NCI-H510A treated with DMSO at 0.1 percent for 48 hours (cell line): ENCODE measurements around the gene TRIM64C.
"Not testable (repeated sequence)": the region's sequence is repeated elsewhere in the genome, so short reads cannot be mapped to it uniquely, and the experiment has no call there.

Source experiments
- DNase-seq: peaks from one replicate; lab custom pipeline; 2025; lab: John Stamatoyannopoulos, UW

Gene TRIM64C, protein sequence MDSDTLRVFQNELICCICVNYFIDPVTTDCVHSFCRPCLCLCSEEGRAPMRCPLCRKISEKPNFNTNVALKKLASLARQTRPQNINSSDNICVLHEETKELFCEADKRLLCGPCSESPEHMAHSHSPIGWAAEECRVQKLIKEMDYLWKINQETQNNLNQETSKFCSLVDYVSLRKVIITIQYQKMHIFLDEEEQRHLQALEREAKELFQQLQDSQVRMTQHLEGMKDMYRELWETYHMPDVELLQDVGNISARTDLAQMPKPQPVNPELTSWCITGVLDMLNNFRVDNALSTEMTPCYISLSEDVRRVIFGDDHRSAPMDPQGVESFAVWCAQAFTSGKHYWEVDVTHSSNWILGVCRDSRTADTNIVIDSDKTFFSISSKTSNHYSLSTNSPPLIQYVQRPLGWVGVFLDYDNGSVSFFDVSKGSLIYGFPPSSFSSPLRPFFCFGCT

DNA sequence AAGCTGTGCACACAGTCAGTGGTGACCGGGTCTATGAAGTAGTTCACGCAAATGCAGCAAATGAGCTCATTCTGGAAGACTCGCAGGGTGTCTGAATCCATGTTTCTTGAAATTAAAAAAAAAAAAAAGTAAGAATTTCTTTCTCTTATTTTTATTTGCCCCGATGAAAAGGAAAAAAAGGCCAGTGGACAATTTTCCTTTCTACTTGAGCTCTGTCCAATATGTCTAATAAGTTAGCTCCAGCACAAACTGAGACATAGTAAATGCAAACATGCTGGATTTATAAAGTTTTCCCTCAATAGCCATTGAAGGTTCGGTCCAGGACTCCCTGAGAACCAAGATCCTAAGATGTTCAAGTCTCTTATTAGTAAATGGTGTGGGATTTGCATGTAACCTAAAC, at the start of gene TRIM64C:
TSS of gene TRIM64C (minus strand) at position 101 of the 400 bp plus-strand sequence. CDS start at position 101, 0 bp downstream.
- DNase-seq, result not testable (repeated sequence)

DNA sequence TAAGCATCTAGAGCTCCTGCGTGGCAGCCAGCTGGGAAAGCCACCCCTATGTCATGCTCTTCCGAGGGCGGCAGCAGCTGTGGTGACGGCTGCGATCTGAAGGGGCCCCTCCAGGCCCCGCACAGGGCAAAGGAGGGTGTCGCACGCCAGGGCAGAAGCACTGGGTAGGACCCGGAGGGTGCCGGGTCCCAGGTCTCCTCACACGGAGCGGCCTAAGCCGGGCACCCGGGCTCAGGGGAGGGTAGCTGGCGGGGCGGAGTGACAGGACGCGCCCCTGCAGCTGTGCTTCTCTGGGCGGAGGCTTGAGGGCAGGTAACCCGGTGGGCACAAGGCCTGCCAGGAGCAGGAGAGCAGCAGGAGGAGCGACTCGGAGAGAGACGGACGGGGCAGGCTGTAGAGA, 43.4 kb upstream of the TRIM64C start:
- DNase-seq, result not testable (repeated sequence)

DNA sequence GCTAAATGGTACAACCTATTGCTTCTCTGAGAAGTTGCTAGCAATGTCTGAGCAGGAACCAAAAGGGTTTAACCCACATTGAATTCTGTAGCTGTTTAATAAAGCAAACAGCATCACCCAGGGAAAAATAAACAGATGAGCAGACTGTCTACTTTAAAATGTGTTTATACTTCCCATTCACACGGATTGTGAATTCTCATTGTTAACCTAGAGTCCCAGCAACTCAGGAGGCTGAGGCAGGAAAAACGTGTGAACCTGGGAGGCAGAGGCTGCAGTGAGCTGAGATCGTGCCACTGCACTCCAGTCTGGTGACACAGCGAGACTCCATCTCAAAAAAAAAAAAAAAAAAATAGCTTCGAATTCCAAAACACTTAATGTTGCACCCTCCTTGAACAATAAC, 11.0 kb upstream of the TRIM64C start:
- not testable (repeated sequence) for DNase-seq

DNA sequence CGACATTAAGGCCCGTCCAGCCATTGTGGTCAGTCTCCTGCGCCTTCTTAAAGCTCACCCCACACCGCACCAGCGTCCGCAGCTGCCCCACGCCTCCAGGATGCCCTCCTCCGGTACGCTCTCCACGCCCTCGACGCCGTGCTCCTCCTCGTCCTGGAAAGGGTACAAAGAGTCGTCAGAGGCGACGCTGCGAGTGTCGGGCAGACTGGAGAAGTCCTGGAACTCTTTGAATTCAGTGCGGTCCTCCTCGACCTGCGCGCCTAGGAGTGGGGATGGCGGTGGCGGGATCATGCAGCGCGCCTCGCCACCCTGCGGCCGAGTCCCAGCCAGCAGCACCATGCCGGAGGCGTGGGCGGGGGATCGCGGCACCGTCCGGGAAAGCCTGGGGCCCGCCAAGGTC, 9.1 kb downstream of the TRIM64C start:
- DNase-seq, result not testable (repeated sequence)

DNA sequence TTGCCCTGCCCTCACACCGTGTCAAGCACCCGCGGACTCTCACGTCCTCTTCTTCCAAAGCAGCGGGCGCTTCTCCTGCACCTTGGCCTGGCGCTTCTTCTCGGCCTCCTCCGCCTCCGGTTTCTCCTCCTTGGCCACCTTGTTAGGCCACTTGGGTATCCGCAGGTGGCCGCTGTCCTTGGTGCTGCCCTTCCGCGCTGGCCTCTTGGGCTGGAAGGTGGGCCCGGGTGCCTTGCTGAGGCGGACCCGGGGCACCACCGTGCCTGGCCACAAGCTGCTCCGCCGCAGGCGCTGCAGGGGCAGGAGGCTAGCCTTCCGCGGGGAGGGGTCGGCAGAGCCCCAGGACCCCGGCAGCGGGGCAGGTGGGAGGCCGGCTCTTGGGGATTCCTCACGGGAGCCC, 10.7 kb downstream of the TRIM64C start:
- DNase-seq, result not testable (repeated sequence)

DNA sequence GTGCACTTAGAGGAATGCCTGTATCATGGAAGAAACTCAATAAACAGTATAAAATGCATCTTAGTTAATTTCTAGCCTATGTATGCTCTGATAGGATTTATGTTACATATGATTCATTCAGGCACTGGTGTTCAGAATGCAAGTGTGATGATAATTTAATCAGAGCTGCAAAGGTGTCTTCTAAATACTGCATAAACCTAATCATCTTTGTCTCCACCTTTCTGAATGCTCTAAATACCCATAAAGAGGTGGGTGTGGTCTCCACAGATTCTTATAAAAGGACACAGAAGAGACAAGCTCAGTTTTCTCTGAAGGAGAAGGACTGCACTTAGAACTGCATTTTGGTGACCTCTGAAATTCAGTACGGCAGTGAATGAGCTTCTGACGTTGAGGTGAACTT, 30.4 kb downstream of the TRIM64C start, which contains the start of gene TRIM49B:
TSS of gene TRIM49B (plus strand) at position 301 of the 400 bp plus-strand sequence. CDS start 2,777 bp downstream, outside the sequence.
- not testable (repeated sequence) for DNase-seq
